Fibroblast of the aortic adventitia (primary cell): ENCODE data around the gene HMOX1. TPM values are rescaled to one million over a fixed set of nuclear protein-coding genes. Genes with fewer than 3 reads are reported as not detected.

Source experiments
- DNase-seq: peaks from one replicate; pipeline ENCODE4 v3.0.0-alpha.2; 2010; ENCODE audit warnings: low read depth
- H3K4me3 ChIP-seq: 2 replicates; pipeline ENCODE4 v1.5.1; 2011; ENCODE audit warnings: low read depth, mild to moderate bottlenecking, control low read depth, low read length, moderate library complexity
- total RNA-seq: library from RNA; depleted of rRNA; stranded (reverse); fragments of >200 nt; gene quantifications from 2 replicates; pipeline ENCODE4 v1.2.3, GENCODE V29; 2012; ENCODE audit warnings: low replicate concordance
- TF ChIP-seq, protein P1 (sequence below): IDR thresholded peaks from 2 replicates; pipeline ENCODE4 v1.5.1; 2011; ENCODE audit warnings: mild to moderate bottlenecking, low read length, control low read depth, inconsistent platforms; ENCODE audit not compliant: insufficient read depth

The HMOX1 gene
- total RNA-seq, 1 donor = 59.2 TPM

DNA sequence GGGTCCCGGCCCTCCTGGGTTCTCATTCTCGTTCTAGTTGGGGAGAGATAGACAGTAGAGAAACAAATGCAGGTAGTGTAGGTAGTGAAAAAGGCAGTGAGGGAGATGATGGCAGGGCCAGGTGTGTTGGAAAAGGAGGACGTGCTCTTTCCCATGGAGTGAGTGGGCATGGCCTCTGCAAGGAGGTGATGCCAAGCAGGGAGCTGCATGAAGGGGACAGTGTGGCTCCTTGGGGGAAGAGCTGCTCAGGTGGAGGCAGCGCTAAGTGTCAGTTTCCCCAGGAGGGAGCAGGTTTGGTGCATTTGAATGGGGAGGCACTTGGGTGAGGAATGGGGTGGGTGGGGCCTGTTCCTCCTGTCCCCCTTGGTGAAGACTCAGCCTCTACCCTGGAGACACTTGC, 41.2 kb downstream of the HMOX1 start:
- no peak overlapping the region for H3K4me3 ChIP-seq
- no peak for DNase-seq
- TF ChIP-seq, protein P1, sequence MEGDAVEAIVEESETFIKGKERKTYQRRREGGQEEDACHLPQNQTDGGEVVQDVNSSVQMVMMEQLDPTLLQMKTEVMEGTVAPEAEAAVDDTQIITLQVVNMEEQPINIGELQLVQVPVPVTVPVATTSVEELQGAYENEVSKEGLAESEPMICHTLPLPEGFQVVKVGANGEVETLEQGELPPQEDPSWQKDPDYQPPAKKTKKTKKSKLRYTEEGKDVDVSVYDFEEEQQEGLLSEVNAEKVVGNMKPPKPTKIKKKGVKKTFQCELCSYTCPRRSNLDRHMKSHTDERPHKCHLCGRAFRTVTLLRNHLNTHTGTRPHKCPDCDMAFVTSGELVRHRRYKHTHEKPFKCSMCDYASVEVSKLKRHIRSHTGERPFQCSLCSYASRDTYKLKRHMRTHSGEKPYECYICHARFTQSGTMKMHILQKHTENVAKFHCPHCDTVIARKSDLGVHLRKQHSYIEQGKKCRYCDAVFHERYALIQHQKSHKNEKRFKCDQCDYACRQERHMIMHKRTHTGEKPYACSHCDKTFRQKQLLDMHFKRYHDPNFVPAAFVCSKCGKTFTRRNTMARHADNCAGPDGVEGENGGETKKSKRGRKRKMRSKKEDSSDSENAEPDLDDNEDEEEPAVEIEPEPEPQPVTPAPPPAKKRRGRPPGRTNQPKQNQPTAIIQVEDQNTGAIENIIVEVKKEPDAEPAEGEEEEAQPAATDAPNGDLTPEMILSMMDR = no peak

DNA sequence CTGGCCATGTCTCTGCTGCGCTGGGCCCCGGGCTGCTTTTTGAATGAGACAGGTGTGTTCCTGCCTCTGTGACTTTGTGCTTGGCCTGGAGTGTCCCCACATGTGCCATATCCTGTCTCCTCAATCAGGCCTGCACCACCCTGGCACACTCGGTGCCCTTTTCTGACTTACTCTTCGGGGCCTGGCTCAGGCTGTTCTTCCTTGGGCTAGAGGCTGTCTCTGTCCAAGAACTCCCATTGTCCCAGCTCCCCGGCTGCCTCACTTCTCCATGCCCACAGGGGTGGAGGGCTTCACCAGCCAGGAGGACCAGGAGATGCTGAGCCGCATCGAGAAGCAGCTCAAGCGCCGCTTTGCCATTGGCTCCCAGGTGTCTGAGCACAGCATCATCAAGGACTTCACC, 42.0 kb downstream of the HMOX1 start:
- no peak for DNase-seq
- no peak overlapping the region for H3K4me3 ChIP-seq
- TF ChIP-seq, protein P1 = no peak

DNA sequence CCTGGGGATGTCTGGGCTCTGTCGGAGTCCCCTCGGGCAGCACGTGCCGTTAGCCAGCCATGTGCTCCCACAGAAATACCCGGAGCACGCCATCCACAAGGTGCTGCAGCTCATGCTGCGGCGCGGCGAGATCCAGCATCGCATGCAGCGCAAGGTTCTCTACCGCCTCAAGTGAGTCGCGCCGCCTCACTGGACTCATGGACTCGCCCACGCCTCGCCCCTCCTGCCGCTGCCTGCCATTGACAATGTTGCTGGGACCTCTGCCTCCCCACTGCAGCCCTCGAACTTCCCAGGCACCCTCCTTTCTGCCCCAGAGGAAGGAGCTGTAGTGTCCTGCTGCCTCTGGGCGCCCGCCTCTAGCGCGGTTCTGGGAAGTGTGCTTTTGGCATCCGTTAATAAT, 43.2 kb downstream of the HMOX1 start:
- DNase-seq = no peak
- TF ChIP-seq, protein P1 = no peak
- H3K4me3 ChIP-seq = no peak overlapping the region

DNA sequence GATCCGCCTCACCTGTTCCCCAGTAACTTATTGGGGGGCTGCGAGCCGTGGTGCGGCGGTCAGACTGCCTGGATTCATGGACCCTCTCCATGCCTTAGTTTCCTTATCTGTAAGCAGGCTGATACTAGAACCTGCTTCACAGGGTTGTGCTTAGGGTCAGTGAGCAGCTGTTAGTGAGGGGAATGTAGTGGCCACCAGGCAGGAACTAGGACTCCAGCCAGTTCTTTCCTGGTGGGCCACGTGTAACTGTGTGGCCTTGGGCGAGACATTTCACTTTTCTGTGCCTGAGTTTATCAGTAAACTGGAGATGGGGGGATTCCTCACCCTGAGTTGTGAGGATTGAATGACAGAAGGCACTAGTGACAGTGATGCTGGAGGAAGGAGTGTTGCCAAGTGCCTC, 43.9 kb downstream of the HMOX1 start:
- DNase-seq = no peak
- TF ChIP-seq, protein P1 = no peak
- no peak overlapping the region for H3K4me3 ChIP-seq

DNA sequence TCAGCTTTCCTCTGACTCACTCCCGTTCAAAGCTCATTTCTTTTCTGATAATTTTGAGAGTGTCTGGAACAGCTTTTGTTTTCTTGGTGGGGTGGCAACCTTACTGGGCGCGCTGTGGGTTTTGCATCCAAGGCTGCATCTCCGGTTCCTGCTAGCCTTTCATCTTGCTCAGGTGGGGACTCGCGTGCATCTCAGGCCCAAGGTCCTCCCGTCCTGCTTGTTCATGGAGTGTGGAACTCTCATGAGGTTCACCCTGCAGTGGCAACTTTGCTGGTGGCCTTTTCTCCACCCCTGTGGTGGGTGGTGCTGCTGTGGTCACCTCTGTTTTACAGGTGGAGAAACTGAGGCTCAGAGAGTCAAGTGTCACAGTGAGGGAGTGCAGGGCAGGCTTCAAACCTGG, 44.6 kb downstream of the HMOX1 start:
- TF ChIP-seq, protein P1 = no peak
- no peak overlapping the region for H3K4me3 ChIP-seq
- DNase-seq = no peak

DNA sequence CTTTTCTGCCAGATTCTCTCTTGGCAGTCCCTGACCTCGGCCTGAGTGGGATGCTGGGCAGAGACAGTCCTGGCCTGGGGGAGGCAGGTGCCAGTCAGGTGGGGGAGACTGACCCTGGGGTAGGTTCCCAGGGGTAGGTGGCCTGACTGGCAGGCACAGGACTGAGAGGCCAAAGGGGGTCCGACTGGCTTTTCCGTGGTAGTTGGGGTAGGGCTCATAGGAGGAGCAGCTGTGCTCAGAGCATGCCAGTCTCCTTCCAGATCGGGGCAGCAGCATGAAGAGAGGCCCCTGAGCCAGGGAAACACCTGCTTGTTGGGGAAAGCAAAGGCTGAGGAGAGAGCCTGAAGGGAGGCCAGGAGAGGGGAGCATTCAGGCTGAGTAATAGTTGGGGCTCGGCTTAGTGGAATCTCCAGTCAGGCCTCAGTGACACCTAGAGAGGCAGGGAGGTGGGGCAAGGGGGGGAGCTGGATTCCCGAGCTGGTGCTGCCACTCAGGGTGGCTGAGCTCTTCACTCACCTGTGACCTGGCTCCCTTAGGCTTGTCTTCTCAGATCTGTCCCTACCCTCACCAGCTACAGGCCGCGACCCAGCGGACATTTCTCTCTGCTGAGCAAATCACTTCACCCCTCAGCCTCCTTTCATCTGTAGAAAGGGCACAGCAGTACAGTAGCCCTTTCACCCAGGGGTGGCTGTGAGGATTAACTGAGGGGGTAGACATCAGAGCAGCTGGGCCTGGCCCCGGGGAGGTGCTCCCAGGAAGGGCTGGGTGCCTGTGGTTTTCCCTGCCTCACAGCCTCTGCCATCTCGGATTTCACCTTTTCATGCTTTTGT, 45.3 kb downstream of the HMOX1 start:
- no peak overlapping the region for H3K4me3 ChIP-seq
- TF ChIP-seq, protein P1 = no peak
- DNase-seq = no peak

DNA sequence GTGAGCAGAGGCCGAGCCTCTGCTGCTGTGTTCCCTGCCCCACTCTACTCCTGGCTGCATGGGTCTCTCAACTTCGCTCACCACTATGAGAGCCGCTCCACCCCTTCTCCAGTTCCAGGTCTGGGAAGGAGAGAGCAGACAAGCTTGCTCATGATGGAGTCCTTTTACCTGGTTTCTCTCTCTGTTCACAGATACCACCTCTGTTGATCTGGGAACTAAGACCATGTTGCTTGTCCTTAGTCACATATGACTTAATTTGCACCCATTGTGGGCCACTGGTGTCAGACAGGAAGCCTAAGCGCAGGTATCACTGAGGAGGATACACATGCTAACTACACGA, 45.9 kb downstream of the HMOX1 start:
- no peak for DNase-seq
- TF ChIP-seq, protein P1 = no peak

More for the DNA sequence above, 45.9 kb downstream of the HMOX1 start:
- no peak overlapping the region for H3K4me3 ChIP-seq
